ENCODE measurements around the gene GPR158. TPM values are rescaled to one million over a fixed set of nuclear protein-coding genes. Genes with fewer than 3 reads are reported as not detected.

Gene GPR158
- polyA plus RNA-seq, 4 donors: 0.24 to 0.33 TPM; not detected in 2

- no peak for FAIRE-seq
- DNase-seq: no peak
- H3K4me3 ChIP-seq (ENCODE audit: low read depth in 1 of 3, low read length in 3 of 3): no peak overlapping the region
- H3K9me3 ChIP-seq (ENCODE audit: control insufficient read depth in 2 of 2, insufficient read depth in 1 of 2, low read depth in 1 of 2, low read length in 1 of 2): peaks cover 0 to 18% of the 10 kb centered on the region in 2 donors
- no peaks in the 10 kb centered on the region for H3K36me3 ChIP-seq (ENCODE audit: control insufficient read depth in 3 of 3, insufficient read depth in 2 of 3, low read depth in 1 of 3, low read length in 3 of 3)
- H3K27me3 ChIP-seq (ENCODE audit: control insufficient read depth in 3 of 3, insufficient read depth in 3 of 3, low read length in 3 of 3): no peaks in the 10 kb centered on the region
- 51 to 71% (median 66%) methylated on average over 3 of the region's 3 CpGs for WGBS, 3 donors
- no peak overlapping the region for H3K27ac ChIP-seq (ENCODE audit: low read depth in 1 of 3, low read length in 2 of 3)
- no peaks in the 10 kb centered on the region for H3K4me1 ChIP-seq (ENCODE audit: control insufficient read depth in 3 of 3, insufficient read depth in 2 of 3, low read depth in 1 of 3, low read length in 2 of 3)
Measured at GRCh38 chr10:25384618-25385017, 209.8 kb downstream of the GPR158 start.

DNA sequence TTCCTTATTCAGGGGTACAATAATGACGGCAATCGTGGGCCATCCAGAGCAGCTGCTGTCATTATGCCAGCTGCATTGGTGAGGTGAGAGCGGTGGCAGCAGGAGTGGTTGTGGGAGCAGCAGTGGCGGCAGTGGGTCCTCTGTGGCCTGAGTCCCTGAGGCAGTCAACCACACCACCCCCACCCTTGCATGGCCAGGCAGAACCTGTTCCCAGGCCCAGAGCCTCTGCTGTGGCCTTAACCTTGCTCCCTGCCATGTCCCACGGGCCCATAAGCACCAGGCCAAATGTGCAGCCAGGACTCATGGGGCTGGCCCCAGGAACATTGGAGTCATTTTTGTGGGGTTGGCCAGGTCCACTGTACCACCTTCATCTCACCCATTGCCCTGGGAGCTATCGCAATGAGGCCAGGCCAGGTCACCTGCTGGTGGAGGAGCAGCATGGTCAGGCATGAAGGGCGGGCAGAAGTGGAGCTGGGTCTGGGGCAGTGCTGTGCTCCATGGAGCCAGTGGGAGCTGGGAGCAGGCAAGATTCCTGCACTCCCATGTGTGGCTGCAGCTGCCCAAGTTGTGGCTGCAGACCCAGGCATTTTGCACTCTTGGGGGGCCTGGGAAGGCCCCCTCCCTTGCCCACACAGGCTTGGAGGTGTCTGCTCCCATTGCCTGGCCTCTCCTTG lies 213.5 kb downstream of the GPR158 start:
- no peak overlapping the region for H3K27ac ChIP-seq (ENCODE audit: low read depth in 1 of 3, low read length in 2 of 3)
- no peaks in the 10 kb centered on the region for H3K4me1 ChIP-seq (ENCODE audit: control insufficient read depth in 3 of 3, insufficient read depth in 2 of 3, low read depth in 1 of 3, low read length in 2 of 3)
- FAIRE-seq: no peak
- H3K36me3 ChIP-seq (ENCODE audit: control insufficient read depth in 3 of 3, insufficient read depth in 2 of 3, low read depth in 1 of 3, low read length in 3 of 3): no peaks in the 10 kb centered on the region
- peaks cover 0 to 22% of the 10 kb centered on the region in 2 donors for H3K9me3 ChIP-seq (ENCODE audit: control insufficient read depth in 2 of 2, insufficient read depth in 1 of 2, low read depth in 1 of 2, low read length in 1 of 2)
- no peak overlapping the region for H3K4me3 ChIP-seq (ENCODE audit: low read depth in 1 of 3, low read length in 3 of 3)
- DNase-seq: no peak
- no peaks in the 10 kb centered on the region for H3K27me3 ChIP-seq (ENCODE audit: control insufficient read depth in 3 of 3, insufficient read depth in 3 of 3, low read length in 3 of 3)
- WGBS, 3 donors: 83 to 90% (median 84%) methylated on average over 7 of the region's 7 CpGs

GRCh38 chr10:25388862-25389206 lies 214.0 kb downstream of the GPR158 start:
- H3K27ac ChIP-seq (ENCODE audit: low read depth in 1 of 3, low read length in 2 of 3): no peak overlapping the region
- no peaks in the 10 kb centered on the region for H3K36me3 ChIP-seq (ENCODE audit: control insufficient read depth in 3 of 3, insufficient read depth in 2 of 3, low read depth in 1 of 3, low read length in 3 of 3)
- H3K27me3 ChIP-seq (ENCODE audit: control insufficient read depth in 3 of 3, insufficient read depth in 3 of 3, low read length in 3 of 3): no peaks in the 10 kb centered on the region
- FAIRE-seq (no peak), DNase-seq (no peak)
- peaks cover 0 to 22% of the 10 kb centered on the region in 2 donors for H3K9me3 ChIP-seq (ENCODE audit: control insufficient read depth in 2 of 2, insufficient read depth in 1 of 2, low read depth in 1 of 2, low read length in 1 of 2)
- H3K4me3 ChIP-seq (ENCODE audit: low read depth in 1 of 3, low read length in 3 of 3): no peak overlapping the region
- H3K4me1 ChIP-seq (ENCODE audit: control insufficient read depth in 3 of 3, insufficient read depth in 2 of 3, low read depth in 1 of 3, low read length in 2 of 3): no peaks in the 10 kb centered on the region

- Histone ChIP-seq H3K27ac (ENCODE audit: low read depth in 1 of 3, low read length in 2 of 3) (no peak overlapping the region), H3K27me3 (ENCODE audit: control insufficient read depth in 3 of 3, insufficient read depth in 3 of 3, low read length in 3 of 3) (no peaks in the 10 kb centered on the region), H3K36me3 (ENCODE audit: control insufficient read depth in 3 of 3, insufficient read depth in 2 of 3, low read depth in 1 of 3, low read length in 3 of 3) (no peaks in the 10 kb centered on the region), H3K4me1 (ENCODE audit: control insufficient read depth in 3 of 3, insufficient read depth in 2 of 3, low read depth in 1 of 3, low read length in 2 of 3) (no peaks in the 10 kb centered on the region), H3K4me3 (ENCODE audit: low read depth in 1 of 3, low read length in 3 of 3) (no peak overlapping the region), H3K9me3 (ENCODE audit: control insufficient read depth in 2 of 2, insufficient read depth in 1 of 2, low read depth in 1 of 2, low read length in 1 of 2) (peaks cover 0 to 22% of the 10 kb centered on the region in 2 donors)
- FAIRE-seq: no peak
- 40 to 57% (median 49%) methylated on average over 3 of the region's 3 CpGs for WGBS, 3 donors
- DNase-seq: no peak
Measured at GRCh38 chr10:25390733-25391132, 215.9 kb downstream of the GPR158 start.

GRCh38 chr10:25392132-25392531 lies 217.3 kb downstream of the GPR158 start:
- H3K27me3 ChIP-seq (ENCODE audit: control insufficient read depth in 3 of 3, insufficient read depth in 3 of 3, low read length in 3 of 3): no peaks in the 10 kb centered on the region
- no peak for FAIRE-seq
- H3K4me1 ChIP-seq (ENCODE audit: control insufficient read depth in 3 of 3, insufficient read depth in 2 of 3, low read depth in 1 of 3, low read length in 2 of 3): no peaks in the 10 kb centered on the region
- H3K9me3 ChIP-seq (ENCODE audit: control insufficient read depth in 2 of 2, insufficient read depth in 1 of 2, low read depth in 1 of 2, low read length in 1 of 2): peaks cover 0 to 22% of the 10 kb centered on the region in 2 donors
- H3K27ac ChIP-seq (ENCODE audit: low read depth in 1 of 3, low read length in 2 of 3): no peak overlapping the region
- WGBS, 3 donors: 65 to 71% (median 66%) methylated on average over 3 of the region's 3 CpGs
- DNase-seq: no peak
- no peak overlapping the region for H3K4me3 ChIP-seq (ENCODE audit: low read depth in 1 of 3, low read length in 3 of 3)
- no peaks in the 10 kb centered on the region for H3K36me3 ChIP-seq (ENCODE audit: control insufficient read depth in 3 of 3, insufficient read depth in 2 of 3, low read depth in 1 of 3, low read length in 3 of 3)

DNA sequence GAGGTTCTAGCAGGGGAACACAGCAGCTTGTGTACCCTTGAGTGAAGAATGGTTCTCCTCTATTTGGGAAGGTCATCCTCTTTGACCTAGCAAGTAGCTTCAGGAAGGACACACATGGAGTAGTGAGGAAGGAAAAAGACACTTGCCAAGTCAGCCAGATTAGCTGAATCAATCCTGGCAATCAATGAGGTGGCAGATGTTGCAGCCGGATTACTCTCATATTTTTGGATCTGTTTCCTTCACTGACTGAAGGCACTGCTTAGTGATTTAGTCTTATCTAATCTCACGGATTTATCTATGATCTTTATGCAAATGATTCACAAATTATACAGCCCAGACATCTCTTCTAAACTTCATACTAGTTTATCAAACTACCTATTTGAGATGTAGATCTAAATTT lies 218.8 kb downstream of the GPR158 start:
- no peaks in the 10 kb centered on the region for H3K36me3 ChIP-seq (ENCODE audit: control insufficient read depth in 3 of 3, insufficient read depth in 2 of 3, low read depth in 1 of 3, low read length in 3 of 3)
- 21 to 53% (median 35%) methylated on average over 2 of the region's 2 CpGs for WGBS, 3 donors
- no peak for FAIRE-seq
- DNase-seq: no peak
- H3K27ac ChIP-seq (ENCODE audit: low read depth in 1 of 3, low read length in 2 of 3): no peak overlapping the region
- no peaks in the 10 kb centered on the region for H3K4me1 ChIP-seq (ENCODE audit: control insufficient read depth in 3 of 3, insufficient read depth in 2 of 3, low read depth in 1 of 3, low read length in 2 of 3)
- H3K4me3 ChIP-seq (ENCODE audit: low read depth in 1 of 3, low read length in 3 of 3): no peak overlapping the region
- peaks cover 0 to 14% of the 10 kb centered on the region in 2 donors for H3K9me3 ChIP-seq (ENCODE audit: control insufficient read depth in 2 of 2, insufficient read depth in 1 of 2, low read depth in 1 of 2, low read length in 1 of 2)
- no peaks in the 10 kb centered on the region for H3K27me3 ChIP-seq (ENCODE audit: control insufficient read depth in 3 of 3, insufficient read depth in 3 of 3, low read length in 3 of 3)

DNA sequence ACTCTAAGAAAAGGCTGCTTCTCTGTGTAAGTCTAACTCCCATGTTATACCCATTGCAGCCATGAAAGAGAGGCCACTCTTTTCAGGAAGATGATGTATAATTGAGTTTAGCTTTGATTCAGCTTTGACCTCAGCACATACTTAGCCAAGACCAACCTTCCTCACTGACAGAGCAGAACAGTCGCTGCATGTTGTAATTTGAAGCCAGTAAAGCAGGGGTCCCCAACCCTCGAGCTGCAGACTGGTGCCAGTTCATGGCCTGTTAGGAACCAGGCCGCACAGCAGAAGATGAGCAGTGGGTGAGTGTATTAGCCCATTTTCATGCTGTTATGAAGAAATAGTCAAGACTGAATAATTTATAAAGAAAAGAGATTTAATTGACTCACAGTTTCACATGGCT lies 223.9 kb downstream of the GPR158 start:
- Histone ChIP-seq H3K9me3 (ENCODE audit: control insufficient read depth in 2 of 2, insufficient read depth in 1 of 2, low read depth in 1 of 2, low read length in 1 of 2) (no peaks in the 10 kb centered on the region), H3K27me3 (ENCODE audit: control insufficient read depth in 3 of 3, insufficient read depth in 3 of 3, low read length in 3 of 3) (no peaks in the 10 kb centered on the region), H3K4me1 (ENCODE audit: control insufficient read depth in 3 of 3, insufficient read depth in 2 of 3, low read depth in 1 of 3, low read length in 2 of 3) (no peaks in the 10 kb centered on the region), H3K36me3 (ENCODE audit: control insufficient read depth in 3 of 3, insufficient read depth in 2 of 3, low read depth in 1 of 3, low read length in 3 of 3) (no peaks in the 10 kb centered on the region), H3K27ac (ENCODE audit: low read depth in 1 of 3, low read length in 2 of 3) (no peak overlapping the region), H3K4me3 (ENCODE audit: low read depth in 1 of 3, low read length in 3 of 3) (no peak overlapping the region)
- FAIRE-seq: no peak
- DNase-seq: no peak
- WGBS, 3 donors: 45 to 50% (median 47%) methylated on average over 3 of the region's 3 CpGs

DNA sequence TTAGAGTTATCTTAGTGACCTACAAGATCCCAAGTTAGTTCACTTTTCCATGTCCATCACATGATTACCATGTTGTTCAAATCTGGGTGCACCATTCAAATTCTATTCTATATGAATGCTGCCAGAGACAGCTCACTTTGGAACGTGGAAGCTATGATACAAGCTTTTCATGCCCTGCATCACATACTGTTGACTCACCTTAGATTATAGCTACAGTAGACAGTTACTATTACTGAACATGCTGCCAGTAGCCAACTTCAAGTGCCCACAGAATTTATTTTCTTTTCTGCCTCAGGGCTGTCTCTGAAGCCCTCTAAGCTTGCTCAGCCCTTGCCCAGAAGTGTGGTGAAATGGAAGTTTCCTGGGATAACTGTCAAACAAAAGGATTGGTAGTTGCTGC lies 231.1 kb downstream of the GPR158 start:
- DNase-seq: no peak
- no peak overlapping the region for H3K4me3 ChIP-seq (ENCODE audit: low read depth in 1 of 3, low read length in 3 of 3)
- H3K36me3 ChIP-seq (ENCODE audit: control insufficient read depth in 3 of 3, insufficient read depth in 2 of 3, low read depth in 1 of 3, low read length in 3 of 3): no peaks in the 10 kb centered on the region
- H3K4me1 ChIP-seq (ENCODE audit: control insufficient read depth in 3 of 3, insufficient read depth in 2 of 3, low read depth in 1 of 3, low read length in 2 of 3): no peaks in the 10 kb centered on the region
- no peaks in the 10 kb centered on the region for H3K27me3 ChIP-seq (ENCODE audit: control insufficient read depth in 3 of 3, insufficient read depth in 3 of 3, low read length in 3 of 3)
- FAIRE-seq: no peak
- no peaks in the 10 kb centered on the region for H3K9me3 ChIP-seq (ENCODE audit: control insufficient read depth in 2 of 2, insufficient read depth in 1 of 2, low read depth in 1 of 2, low read length in 1 of 2)
- H3K27ac ChIP-seq (ENCODE audit: low read depth in 1 of 3, low read length in 2 of 3): no peak overlapping the region
- 80 to 85% (median 81%) methylated on average over 1 of the region's 1 CpG for WGBS, 3 donors

GRCh38 chr10:25417611-25418010 lies 242.8 kb downstream of the GPR158 start:
- FAIRE-seq: no peak
- Histone ChIP-seq H3K27ac (ENCODE audit: low read depth in 1 of 3, low read length in 2 of 3) (no peak overlapping the region), H3K36me3 (ENCODE audit: control insufficient read depth in 3 of 3, insufficient read depth in 2 of 3, low read depth in 1 of 3, low read length in 3 of 3) (no peaks in the 10 kb centered on the region), H3K4me1 (ENCODE audit: control insufficient read depth in 3 of 3, insufficient read depth in 2 of 3, low read depth in 1 of 3, low read length in 2 of 3) (no peaks in the 10 kb centered on the region), H3K9me3 (ENCODE audit: control insufficient read depth in 2 of 2, insufficient read depth in 1 of 2, low read depth in 1 of 2, low read length in 1 of 2) (no peaks in the 10 kb centered on the region), H3K4me3 (ENCODE audit: low read depth in 1 of 3, low read length in 3 of 3) (no peak overlapping the region), H3K27me3 (ENCODE audit: control insufficient read depth in 3 of 3, insufficient read depth in 3 of 3, low read length in 3 of 3) (no peaks in the 10 kb centered on the region)
- 61 to 72% (median 63%) methylated on average over 2 of the region's 2 CpGs for WGBS, 3 donors
- DNase-seq: no peak
